Astrocyte (in vitro differentiated cells and primary cell): ENCODE data around the gene PALM3.

Source experiments
- CTCF ChIP-seq: IDR thresholded peaks from 2 replicates; pipeline ENCODE4 v1.5.1; 2011; ENCODE audit warnings: low read depth, mild to moderate bottlenecking, inconsistent platforms, low read length, moderate library complexity; ENCODE audit not compliant: insufficient read depth
- EZH2 ChIP-seq: IDR thresholded peaks from 2 replicates; pipeline ENCODE4 v1.6.1; 2012; ENCODE audit warnings: mild to moderate bottlenecking, low read length, inconsistent platforms; ENCODE audit not compliant: insufficient read depth

DNA sequence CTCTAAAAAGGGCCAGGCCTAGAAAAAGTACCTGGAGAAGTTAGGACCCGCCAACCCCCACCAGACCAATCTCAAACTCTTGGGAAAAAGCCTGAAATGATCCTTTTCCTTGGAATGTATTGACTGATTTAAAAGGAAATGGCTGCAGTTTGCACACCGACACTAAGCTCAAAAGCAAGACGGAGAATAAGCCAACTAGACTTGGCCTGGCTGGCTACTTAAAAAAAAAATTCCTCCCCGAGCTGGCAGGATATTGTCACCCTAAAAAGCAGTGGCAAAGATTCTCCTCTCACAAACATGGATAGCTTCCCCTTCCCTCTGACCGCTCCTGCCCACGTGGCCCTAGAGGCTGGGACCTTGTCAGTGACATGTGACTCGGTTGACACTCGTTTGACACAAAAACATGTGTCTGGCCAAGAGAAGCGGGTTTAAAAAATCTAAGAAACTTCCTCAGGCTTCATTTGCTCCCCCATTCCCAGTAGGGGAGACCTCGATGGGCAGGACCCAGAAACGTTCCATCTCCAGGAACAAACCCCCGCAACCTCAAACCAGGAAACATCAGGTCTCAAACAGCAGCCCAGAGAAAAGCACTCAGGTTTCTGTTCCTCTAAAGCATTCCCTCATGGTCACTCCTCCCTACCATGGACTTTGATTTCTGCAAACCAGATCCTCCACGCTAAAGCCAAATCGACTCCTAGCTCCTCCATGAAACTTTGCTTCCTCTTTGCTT is 57.1 kb downstream of the PALM3 start:
- TF ChIP-seq CTCF (no peak), EZH2 (no peak)
